ENCODE data around the gene ADAM8. TPM values are rescaled to one million over a fixed set of nuclear protein-coding genes. Genes with fewer than 3 reads are reported as not detected.

Gene ADAM8
- total and polyA plus RNA-seq, 2 of the 4 experiments (the other 2 are of a cell fraction): under 0.01 to 0.74 TPM

DNA sequence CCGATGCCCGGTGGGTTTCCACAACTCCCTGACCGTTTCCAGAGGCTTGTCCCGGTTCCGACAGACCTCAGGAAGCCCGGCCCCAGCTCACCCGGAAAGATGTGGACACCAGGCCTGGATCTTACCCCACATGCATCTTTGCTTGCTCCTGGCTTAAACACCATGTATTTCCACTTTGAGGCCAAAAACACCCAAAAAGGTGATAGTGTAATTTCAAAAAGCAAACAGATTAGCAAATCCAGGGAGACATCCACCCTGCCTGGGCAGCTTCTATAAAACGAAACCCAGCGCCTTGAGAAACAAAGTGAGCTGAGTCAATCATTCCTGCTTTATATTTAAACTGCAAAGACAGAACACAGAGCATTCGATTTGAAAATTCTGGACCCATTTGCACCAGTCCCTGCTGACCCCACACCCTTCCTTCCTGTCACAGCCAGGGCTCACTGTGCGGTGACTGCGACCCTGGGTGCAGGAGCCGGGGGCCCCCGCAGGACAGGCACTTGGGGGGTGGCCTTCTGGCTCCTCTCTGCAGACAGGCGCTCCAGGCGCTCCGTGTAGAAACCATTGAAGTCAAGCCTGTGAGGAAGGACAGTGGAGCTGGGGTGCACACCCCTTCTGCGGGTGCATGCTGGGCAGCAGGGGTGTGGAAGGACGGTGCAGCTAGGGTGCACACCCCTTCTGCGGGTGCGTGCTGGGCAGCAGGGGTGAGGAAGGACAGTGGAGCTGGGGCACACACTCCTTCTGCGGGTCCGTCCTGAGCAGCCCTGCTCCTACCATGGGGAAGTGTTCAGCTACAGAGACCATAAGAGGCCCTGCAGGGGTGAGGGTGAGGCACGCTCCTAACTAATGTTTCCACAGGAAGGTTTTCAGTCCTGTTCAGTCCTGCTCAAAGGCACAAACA, 2.9 kb upstream of the ADAM8 start:
- Histone ChIP-seq H4K8ac (ENCODE audit: low read depth in 2 of 2, low read length in 2 of 2) (no peak overlapping the region), H2AK9ac (replicated peaks; ENCODE audit: low read depth, low read length, poor library complexity) (peak overlapping the region; percentile 25), H4K91ac (ENCODE audit: insufficient read depth, low read depth, low read length) (no peak overlapping the region), H2BK120ac (ENCODE audit: low read depth, low read length) (no peak overlapping the region), H3K27ac (ENCODE audit: insufficient read depth, low read length) (no peak overlapping the region), H2BK5ac (ENCODE audit: low read depth, low read length, poor library complexity, severe bottlenecking) (no peak overlapping the region), H3K9ac (ENCODE audit: low read depth, low read length) (no peak overlapping the region), H4K5ac (ENCODE audit: low read depth, low read length) (no peak overlapping the region), H3K56ac (ENCODE audit: extremely low read depth, insufficient read depth, low read length) (no peak overlapping the region), H2BK20ac (ENCODE audit: low read depth, low read length) (no peak overlapping the region), H3K4me1 (ENCODE audit: control insufficient read depth, insufficient read depth, low read length) (peaks cover 10% of the 10 kb centered on the region), H3K14ac (replicated peaks; ENCODE audit: low read depth, low read length) (no peak overlapping the region), H3K4ac (ENCODE audit: low read depth, low read length) (no peak overlapping the region), H3K79me1 (ENCODE audit: low read depth in 1 of 2, low read length in 2 of 2) (peaks cover 0 to 3% of the 10 kb centered on the region in 2 experiments; a peak in 1 of 4 replicates), H3K18ac (ENCODE audit: low read depth, low read length) (no peak overlapping the region), H4K20me1 (ENCODE audit: insufficient read depth, low read length) (peaks cover 7% of the 10 kb centered on the region; the same call in 1 of the 2 replicates), H3K9me3 (ENCODE audit: control insufficient read depth, insufficient read depth, low read length) (no peaks in the 10 kb centered on the region), H2AK5ac (ENCODE audit: low read depth, low read length) (no peak overlapping the region), H3K23ac (ENCODE audit: low read depth, low read length) (no peak overlapping the region), H3K4me2 (ENCODE audit: low read depth, low read length) (no peak overlapping the region), H3K36me3 (ENCODE audit: control insufficient read depth, insufficient read depth, low read length) (peaks cover 48% of the 10 kb centered on the region), H3K27me3 (ENCODE audit: control insufficient read depth, insufficient read depth, low read length) (peaks cover 9% of the 10 kb centered on the region), H3K9me1 (ENCODE audit: insufficient read depth, low read length) (0 out of 2 replicates have a peak, but pooled peaks cover 4% of the 10 kb centered on the region), H2BK15ac (ENCODE audit: low read depth, low read length) (no peak overlapping the region), H3K4me3 (ENCODE audit: insufficient read depth, low read depth, low read length) (no peak overlapping the region), H2AFZ (replicated peaks; ENCODE audit: low read length, poor library complexity) (no peak overlapping the region)
- CTCF ChIA-PET: interaction anchor here (0.8 kb wide), 1 partner anchor 28 kb away, joined by 3 read pairs; no protein-coding TSS in a partner anchor
- POLR2A ChIA-PET (ENCODE audit: unreplicated experiment): no interaction called here
- no peak for ATAC-seq (ENCODE audit: low read depth)
- WGBS, 2 experiments (ENCODE audit: extremely low coverage in 2 of 2, insufficient read length in 1 of 2): 95% methylated on average over 4 of the region's 24 CpGs; no CpG with 5 or more reads in 1 of the 2 experiments
- TF ChIP-seq RAD21 (IDR thresholded peaks at IDR 0.05; ENCODE audit: low read length) (no peak), RCOR1 (IDR thresholded peaks at IDR 0.05; ENCODE audit: insufficient replicate concordance, low read length) (no peak), POLR2A (IDR thresholded peaks at IDR 0.05; ENCODE audit: low read depth, low read length) (no peak), MAZ (IDR thresholded peaks at IDR 0.05; ENCODE audit: borderline replicate concordance, low read depth, low read length) (no peak)
- BruUV-seq (replicated peaks): no TSS peak
- intact Hi-C loops (cut with micrococcal nuclease): no loop called here
- no peak for DNase-seq
- in situ Hi-C loops (cut with MboI; ENCODE audit: low sequenced_read_pairs): no loop called here
- dilution Hi-C loops (cut with HindIII; ENCODE audit: low sequenced_read_pairs, unreplicated experiment): no loop called here
